Measurements from ENCODE around the gene SPTLC3.

SPTLC3 gene

DNA sequence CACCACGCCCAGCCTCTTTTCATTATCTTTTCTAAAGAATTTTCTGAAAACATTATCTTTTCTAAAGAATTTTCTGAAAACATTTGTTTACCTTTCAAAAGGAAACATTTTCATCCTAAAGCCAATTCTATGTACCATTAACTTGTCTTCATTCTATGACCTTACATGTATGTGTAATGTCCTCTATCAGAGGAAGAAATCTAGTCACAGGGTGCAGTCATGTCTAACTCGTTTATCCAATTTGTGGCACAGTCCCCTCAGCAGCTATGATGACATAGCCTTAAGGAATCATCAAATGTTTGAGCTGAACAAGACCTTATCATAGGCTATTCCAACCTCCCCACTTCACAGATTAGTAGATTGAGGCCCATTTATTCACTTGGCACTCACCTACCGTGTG lies 21.5 kb upstream of the SPTLC3 start:
- DNase-seq = no peak

DNA sequence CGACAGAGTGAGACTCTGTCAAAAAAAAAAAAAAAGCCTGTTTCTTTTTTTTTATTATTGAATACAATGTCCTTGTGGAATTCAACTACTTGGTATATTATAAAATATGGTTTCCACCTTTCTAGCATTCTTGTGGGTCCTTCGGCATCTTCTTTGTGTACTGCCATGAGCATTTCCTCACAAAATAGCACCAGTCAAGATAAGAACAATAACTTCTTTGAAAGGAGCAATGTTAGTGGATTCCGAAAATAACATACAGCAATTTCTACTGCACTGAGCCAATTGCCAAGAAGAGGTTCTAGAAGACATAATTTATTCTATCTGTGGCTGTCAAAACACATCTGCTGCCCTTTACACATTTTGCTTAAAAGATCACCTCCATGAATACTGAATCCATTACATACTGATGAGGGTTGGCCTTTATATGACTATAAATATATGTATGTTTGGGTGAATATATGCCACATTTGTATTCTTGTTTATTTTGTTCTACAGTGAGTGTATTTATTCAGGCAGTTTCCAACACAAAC lies 19.1 kb upstream of the SPTLC3 start:
- DNase-seq = no peak

DNA sequence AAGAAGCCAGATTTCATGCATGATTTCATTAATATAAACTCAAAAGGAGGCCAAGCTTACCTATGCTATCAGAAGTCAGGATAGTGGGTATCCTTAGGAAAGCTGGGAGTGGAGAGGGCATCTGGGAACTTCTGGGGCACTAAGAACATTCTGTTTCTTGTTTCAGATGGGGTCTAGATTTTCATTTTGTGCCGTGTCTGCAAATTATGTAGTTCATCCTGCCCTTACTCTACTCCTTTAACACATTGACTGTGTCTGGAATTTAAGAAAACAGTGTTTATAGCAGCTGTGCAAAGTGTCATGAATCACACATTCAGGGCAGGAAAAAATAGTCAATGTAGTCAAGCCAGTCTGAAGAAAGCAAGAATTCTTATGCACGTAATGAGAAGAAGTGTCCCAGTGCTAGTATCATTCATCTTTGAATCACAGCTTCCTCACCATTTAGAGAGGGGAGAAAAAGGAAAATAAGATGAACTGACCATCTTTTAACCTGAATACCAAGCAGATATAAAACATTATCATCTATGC lies 11.6 kb upstream of the SPTLC3 start:
- DNase-seq = no peak

DNA sequence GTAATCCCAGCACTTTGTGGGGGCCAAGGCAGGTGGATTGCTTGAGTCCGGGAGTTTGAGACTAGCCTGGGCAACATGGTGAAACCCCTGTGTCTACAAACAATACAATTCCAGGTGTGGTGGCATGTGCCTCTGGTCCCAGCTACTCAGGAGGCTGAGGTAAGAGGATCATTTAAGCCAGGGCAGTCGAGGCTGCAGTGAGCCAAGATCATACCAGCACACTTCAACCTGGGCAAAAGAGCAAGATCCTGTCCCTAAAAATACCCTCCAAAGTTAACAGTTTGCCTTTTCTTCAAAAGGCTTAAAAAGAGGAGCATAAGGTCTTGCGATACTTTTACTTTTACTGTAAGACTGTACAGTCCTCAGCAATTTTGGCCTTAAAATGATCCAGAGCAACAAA lies 10.7 kb upstream of the SPTLC3 start:
- DNase-seq = no peak

DNA sequence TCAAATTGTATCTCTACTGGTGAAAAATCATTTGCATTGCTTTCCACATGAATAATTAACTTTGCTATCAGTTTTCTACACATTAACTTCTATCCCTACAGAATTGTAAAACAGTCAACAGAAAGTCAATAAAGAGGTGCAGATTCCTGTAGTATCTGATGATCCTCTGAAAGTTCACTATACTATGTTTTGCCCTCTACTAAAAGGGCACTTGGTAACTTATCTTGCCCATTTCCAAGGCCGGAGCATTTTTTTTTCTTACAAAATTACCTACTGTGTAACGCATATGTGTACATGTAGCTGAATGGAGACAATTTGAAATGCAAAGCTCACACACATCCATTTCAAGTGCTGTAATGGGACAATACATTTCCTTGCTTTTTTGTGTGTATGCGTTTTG lies 9.6 kb upstream of the SPTLC3 start:
- no peak for DNase-seq

DNA sequence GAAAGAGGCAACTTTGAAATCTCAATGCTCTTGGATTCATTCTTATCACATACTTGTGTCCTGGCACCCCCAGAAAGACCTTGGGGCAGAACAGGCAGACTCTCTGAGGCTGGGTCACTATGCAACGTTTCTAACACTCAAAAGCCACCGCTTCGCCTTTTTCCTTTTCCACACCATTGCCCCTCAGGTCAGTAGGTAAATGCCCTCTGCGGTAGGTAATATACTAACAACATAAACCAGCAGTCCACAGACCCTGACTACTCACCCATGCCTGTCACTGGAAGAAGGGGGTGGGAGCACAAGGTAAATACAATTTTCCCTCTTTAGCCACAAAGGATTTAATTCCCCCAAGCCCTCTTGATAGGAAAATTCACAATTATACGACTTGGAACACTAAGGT lies 6.5 kb upstream of the SPTLC3 start:
- no peak for DNase-seq

DNA sequence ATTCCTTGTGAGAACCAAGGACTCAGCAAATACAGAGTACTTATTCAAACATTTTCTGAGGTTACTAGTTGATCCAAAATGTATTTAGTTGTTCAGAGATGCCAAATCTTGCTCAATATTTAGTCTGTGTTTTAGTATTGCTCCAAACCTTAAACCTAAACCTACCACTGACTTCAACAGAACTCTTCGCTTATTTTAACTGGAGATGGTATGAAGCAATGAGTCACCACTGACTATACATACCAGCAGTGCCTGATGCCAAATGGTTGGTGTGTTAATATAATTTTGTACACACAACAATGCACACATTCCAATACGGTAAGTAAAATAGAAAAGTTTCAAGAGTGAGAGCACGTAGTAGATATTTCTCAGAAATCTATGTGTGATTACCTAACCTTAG lies 1.9 kb upstream of the SPTLC3 start:
- DNase-seq = no peak

DNA sequence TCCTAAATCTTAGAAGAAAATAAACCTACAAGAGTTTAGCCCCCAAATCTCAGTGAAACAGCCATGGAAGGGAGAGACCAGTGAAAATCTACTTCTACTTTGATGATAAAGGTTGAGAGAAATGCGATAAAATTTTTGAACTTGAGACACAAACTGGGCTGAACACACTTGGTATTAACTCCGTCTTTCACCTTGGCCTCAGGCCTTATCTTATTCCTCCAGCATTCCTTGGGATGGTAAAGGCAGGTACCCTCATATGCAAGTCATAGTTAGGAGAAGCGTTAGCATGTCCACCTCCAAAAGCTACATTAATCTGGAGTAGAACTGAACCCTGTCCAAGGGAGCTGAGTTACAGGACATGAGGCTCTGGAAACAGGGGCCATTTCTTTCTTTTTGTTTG lies 1.2 kb upstream of the SPTLC3 start:
- DNase-seq = no peak

DNA sequence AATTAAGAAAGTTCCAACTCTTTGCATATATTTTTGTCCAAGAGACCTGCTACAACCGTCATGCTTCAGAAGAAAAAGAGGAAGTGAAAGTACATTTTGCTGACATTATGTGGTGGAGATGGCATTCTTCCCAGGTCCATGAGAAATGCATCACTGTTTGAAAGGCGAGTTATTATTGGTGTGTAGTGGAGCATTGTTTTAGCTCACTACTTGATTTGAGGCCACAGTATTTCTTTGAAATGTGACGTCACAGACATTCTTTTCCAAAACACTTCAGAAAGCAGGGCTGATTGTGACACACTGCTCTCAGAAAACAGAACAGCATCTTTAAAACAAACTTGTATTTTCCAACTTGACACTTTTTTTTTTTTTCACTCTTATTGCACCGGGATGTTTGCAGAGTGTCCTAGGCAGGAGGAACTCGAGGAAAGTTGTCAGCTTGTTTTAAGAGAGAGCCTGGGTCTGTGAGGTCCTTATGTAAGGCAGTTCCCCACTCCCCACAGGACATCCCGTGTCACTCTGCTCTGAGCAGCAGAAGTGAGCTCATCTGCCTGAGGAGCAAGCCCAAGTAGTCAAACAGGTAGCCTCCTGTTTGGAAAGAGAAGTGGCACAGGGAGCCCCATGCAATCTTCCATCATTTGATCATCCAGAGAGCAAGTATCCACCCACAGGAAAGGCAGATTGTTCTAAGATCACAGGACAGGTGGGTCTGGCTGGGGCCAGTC lies 1.1 kb downstream of the SPTLC3 start:
- DNase-seq = peak; percentile 10

DNA sequence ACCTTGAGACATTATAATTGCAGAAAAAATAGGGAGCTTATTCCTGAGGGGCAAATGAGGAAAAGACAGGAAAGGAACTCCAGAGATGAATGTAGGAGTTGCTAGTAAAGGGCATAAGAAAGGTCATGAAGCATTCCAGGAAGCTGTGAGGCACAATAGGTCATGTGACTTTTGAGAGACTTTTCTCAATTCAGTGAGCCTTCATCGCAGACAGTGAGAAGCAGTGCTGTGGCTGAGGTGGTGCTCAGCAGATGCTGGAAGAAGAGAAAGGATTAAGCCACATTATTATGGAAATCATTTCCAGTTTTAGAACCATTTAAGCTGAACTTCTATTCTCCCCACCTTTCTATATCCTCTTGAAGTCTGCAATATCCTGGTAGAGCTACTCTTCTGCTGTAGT lies 4.1 kb downstream of the SPTLC3 start:
- DNase-seq = no peak

DNA sequence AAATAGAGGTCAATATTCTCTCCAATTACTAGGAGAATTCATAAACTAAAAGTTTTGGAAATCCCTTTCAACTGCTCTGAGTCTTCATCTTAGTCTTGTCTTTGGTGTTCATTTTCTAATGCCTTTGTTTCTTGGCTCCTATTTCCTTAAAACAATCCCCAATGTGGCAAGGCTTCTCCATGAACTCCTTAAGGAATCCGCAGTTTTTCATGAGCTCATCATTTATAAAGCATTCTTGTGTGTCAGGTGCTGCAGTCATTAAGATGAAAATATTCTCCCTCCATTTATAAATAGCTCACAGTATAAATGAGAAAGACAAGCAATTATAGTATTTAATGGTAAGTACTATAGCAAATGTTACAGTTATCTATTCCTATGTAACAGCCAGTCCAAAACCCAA lies 4.6 kb downstream of the SPTLC3 start:
- no peak for DNase-seq

DNA sequence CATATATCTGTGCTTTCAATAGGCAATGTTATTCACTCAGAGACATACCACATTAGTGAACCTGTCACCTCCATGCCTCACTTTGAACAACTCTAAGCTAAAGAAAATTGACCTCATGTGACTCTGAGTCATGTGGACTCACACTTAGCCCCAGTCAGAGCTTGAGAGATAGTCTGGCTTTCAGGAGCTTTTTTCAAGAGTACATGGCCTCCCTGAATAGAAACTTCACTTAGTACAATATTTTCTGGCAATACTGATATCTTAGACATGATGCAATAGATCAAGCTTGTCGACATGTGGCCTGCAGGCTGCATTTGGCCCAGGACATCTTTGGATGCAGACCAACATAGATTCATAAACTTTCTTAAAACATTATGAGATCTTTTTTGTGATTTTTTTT lies 8.5 kb downstream of the SPTLC3 start:
- DNase-seq = no peak

DNA sequence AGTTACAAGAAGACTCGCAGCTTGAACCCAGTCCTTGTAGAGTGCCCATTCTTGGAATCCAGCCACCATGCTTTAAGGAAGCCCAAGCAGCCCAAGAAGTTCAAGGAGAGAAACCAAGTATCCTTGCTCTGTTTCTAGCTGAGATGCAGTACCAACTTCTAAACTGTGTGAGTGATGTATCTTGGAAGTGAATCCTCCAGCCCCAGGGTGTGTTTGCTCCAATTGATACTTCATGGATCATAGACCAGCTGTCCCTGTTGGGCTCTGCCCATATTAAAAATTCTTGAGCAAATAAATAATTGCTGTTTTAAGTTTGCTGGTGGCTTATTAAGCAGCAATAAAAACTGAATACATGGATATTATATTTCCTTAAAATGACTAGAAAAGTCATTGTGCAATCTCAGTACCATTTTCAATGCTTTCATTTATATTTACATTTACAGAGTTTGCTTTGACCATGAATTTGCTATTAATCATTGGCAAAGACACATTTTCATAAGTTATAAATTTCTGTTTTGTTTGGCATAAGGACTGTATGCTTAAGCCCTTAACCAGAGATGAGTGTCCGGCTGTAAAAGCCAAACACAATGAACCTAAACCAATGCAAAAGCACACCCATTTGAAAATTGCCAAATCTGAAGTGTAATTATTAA lies 9.2 kb downstream of the SPTLC3 start:
- no peak for DNase-seq

DNA sequence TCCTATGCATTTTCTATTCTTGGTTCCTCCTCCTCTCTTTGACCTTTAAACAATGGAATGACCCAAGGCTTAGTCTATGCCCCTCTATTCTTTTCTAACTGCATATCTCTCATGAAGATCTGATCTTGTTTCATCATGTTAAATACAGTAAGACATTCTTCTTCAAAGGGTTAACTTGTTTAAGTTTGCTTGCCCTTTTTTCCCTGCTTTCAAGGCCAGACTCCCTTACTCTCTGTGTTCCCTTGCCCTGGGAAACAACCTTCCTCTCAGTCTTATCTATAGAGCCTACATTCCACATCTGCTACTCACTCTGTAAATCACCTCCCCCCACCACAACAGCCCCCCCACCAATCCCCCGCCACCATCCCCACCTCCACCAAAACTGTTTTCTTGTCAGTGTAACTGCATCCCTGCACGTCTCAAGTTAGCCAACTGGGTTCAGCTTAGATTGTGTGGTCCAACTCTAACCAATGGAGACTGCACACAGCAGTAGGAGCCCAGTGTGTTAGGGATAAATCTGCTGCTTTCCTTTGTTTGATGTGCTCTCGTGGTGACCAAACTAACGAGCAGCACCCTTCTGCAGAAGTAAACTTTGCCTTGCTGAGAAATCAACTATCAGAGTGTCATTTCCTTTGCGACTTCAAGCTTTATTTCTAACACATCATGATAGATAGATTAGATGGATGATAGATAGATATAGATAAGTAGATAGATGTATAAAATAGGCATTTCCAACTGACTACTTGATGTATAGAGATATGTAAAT lies 12.6 kb downstream of the SPTLC3 start:
- no peak for DNase-seq

DNA sequence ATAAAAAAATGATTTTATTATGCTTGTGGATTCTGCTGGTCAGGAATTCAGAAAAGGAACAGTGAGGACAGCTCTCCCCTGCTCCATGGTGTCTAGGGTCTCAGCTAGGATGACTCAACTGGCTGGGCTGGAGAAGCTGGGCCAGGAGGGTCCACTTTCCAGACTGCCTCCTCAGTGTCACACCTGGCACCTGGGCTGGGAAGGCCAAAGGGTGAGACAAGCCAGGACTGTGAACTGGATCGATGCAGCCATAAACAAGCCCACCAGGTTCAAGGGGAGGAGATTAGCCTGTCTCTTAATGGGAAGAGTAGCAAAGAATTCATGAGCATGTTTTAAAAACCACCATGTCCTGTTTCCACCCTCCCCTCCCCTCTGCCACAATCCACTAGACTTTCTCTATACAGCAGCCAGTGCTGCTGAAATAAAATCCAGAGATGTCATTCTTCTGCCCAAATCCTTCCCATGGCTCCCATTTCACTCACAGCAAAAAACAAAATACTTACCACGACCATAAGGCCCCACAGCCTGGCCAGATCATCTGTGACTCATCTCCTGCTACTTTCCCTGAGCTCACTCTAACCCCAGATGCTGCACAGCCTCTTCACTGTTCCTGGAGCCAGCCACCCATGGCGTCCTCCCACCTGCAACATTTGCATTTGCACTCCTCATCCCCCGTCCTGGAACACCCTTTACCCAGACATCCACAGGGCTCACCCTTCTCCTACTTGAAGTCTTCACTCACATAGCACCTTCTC lies 13.8 kb downstream of the SPTLC3 start:
- no peak for DNase-seq

DNA sequence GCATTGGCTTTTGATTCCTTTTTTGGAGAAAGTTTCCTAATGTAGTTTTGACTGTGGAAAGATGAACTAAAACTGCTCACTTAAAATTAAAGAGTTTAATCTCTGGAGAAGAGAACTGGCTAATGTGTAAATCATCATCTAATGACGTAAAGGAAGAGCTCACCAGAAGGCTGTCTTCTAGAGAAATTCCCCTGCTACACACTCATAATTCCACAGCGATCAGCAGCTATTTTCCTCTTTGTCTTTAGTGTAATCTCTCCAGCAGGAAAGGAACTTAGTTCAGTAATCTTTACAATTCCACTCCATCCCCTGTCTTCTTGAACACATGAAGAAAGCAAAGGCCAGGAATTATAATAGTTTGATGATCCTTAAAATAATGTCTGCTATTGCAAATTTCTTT lies 15.8 kb downstream of the SPTLC3 start:
- no peak for DNase-seq

DNA sequence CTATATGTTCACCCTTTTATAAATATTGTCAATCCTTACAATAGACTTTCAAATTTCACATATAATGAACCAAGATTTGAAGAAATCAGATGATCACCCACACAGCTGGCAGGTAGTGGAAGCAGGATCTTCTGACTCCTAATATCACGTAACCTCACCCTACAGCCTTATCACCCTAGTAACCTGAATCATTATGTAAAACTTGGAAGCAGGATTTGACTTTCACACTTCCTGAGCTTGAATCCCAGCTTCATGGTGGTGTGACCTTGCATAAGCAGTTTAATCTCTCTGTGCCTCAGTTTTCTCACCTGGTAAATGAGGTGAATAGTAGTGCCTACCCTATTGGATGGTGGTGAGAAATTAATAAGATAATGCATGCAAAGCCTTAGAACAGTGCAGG lies 16.4 kb downstream of the SPTLC3 start:
- DNase-seq = no peak

DNA sequence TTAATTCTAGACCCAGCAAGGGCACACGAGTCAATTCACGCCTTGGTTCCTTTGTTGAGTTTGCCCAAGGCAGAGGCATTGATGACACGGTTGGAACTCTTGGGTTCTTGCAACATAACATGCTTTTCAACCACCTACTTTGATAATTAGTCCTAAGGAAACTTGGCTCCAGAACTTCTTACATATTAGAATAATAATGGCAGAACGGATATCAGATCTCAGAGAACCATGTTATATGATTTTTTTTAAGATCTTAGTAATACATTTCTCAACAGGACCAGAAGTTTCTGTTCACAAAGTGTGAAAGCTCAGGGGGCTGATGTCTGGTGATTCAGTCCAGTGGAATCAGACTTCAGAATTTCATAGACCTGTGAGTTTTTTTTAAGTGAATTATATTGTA lies 19.2 kb downstream of the SPTLC3 start:
- DNase-seq = no peak

DNA sequence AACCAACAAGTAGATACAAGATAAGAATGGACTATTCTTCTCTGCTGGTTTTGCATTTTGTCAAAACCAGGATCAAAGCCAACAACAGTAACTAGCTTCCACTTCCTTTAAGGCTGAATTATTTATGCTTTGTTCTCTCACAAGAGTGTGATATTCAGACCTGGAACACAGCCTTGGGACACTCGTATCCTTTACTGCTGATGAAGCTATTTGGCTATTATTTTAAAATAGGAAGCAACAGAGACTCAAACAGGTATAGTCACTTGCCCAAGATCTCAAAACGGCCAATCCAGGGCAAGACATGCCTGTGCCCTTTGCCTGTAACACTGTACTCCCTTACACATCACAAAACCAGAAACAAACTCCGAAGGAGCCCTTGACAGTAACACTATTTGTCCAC lies 19.9 kb downstream of the SPTLC3 start:
- DNase-seq = no peak

DNA sequence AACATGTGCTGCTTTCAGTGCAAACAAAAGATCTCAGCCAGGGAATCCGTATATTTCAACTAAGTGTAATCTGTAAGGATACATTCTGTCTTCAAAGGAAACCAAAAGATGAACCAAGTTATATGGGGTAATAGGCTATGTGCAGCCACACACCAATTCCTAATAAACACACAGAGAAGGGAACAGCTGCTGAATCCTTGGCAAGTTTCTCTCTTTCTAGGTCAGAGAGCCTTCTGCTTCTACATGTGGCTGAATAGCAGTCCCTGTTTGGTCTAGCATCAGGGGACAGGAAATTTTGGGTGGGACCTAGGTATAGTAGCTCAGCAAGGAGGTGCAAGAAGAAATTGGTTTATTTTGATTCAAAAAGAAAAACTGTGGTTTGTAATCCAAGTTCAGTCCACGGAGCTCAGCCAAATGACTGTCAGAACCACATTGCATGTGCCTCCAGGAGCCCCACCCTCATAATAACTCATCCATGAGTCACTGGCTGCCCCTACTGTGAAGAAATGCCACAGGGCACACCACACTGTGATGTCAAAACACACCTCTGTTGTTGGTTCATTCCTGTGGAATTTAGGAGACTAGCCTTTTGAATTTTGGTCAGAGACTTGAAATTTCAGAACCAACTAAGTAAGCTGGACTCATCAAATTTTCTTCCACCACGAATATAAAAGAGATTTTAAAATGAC lies 21.1 kb downstream of the SPTLC3 start:
- peak; percentile 10 for DNase-seq

DNA sequence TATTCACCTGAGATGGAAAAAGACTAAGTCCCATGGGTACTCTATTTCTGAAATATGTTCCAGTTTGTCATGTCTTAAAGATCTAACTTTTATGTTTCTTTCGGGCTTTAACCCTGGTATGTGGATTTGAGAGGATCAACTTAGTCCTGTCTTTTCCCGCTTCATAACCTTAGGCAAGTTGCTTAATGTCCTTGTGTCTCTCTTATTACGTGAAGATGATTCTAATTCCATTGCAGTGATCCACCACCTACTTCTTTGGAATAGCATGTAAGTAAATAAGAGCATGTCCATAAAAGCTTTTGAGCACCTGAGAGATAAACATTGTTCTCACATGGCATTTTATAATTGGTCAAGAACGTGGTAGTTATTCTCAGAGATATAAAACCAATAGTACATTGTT lies 23.0 kb downstream of the SPTLC3 start:
- no peak for DNase-seq

DNA sequence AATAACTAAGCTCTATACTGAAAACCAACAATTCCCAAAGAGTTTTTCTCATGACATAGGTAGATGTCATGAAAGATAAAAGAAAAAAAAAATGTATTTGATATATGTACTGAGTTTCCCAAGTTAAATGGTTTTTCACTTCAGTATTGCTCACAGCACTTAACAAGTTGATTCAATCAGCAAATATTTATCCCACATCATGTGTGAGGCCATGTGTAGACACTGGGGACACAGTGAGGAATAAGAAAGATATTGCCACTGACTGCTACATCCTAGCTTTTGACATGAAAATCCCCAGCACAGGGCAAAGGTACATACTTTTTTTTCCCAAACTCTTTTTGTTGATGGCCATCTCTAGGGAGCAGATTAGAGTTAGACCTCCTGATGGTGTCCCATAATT lies 25.3 kb downstream of the SPTLC3 start:
- no peak for DNase-seq

Measured in activated CD4-positive, alpha-beta T cell treated with anti-CD3 and anti-CD28 coated beads for 48 hours (primary cell).